ENCODE data around the gene CEACAM20. TPM values are rescaled to one million over a fixed set of nuclear protein-coding genes. Genes with fewer than 3 reads are reported as not detected.
"Not testable (repeated sequence)": the region's sequence is repeated elsewhere in the genome, so short reads cannot be mapped to it uniquely, and the experiment has no call there.

The CEACAM20 gene
- total RNA-seq, 1 donor from 2014 or later: not detected

DNA sequence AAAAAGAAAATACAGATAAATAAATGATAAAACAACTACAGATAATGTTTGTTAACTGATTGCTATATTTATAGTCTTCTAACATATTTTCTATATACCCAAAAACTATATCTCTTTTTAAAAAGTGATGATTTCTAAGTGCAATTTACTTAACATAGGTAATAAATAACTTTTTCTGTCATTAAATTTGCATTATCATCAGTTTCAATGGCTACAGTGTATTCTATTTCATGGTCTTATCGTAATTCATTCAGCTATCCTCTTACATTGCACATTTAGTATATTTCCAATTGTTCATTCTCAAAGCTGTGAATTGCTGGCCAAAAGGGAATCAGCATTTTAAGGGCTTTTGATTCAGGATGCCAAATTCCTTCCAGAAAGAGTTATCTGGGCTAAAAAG lies 32.8 kb downstream of the CEACAM20 start:
- H3K4me3 ChIP-seq (ENCODE audit: low read depth, low read length): no peak overlapping the region
- DNase-seq (ENCODE audit: low read depth): no peak
- TF ChIP-seq, protein P1, sequence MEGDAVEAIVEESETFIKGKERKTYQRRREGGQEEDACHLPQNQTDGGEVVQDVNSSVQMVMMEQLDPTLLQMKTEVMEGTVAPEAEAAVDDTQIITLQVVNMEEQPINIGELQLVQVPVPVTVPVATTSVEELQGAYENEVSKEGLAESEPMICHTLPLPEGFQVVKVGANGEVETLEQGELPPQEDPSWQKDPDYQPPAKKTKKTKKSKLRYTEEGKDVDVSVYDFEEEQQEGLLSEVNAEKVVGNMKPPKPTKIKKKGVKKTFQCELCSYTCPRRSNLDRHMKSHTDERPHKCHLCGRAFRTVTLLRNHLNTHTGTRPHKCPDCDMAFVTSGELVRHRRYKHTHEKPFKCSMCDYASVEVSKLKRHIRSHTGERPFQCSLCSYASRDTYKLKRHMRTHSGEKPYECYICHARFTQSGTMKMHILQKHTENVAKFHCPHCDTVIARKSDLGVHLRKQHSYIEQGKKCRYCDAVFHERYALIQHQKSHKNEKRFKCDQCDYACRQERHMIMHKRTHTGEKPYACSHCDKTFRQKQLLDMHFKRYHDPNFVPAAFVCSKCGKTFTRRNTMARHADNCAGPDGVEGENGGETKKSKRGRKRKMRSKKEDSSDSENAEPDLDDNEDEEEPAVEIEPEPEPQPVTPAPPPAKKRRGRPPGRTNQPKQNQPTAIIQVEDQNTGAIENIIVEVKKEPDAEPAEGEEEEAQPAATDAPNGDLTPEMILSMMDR (conservative IDR thresholded peaks at IDR 0.05; ENCODE audit: low read depth, low read length): no peak

DNA sequence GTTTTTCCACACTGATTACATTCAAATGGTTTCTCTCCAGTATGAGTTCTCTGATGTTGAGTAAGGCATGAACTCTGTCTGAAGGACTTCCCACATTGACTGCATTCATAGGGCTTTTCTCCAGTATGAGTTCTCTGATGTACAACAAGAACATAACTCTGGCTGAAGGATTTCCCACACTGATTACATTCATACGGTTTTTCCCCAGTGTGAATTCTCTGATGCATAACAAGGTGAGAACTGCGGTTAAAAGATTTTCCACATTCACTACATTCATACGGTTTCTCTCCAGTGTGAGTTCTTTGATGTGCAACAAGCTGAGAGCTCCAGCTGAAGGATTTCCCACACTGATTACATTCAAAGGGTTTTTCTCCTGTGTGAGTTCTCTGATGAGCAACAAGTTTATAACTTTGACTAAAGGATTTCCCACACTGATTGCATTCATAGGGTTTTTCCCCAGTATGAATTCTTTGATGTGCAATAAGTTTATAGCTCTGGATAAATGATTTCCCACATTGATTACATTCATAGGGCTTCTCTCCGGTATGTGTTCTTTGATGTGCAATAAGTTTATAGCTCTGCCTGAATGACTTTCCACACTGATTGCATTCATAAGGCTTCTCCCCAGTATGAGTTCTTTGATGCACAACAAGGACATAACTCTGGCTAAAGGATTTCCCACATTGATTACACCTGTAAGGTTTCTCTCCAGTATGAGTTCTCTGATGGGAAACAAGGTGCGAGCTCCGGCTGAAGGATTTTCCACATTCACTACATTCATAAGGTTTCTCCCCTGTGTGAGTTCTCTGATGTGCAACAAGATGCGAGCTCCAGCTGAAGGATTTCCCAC lies 52.7 kb downstream of the CEACAM20 start:
- TF ChIP-seq, protein P1 (conservative IDR thresholded peaks at IDR 0.05; ENCODE audit: low read depth, low read length): no peak
- no peak overlapping the region for H3K4me3 ChIP-seq (ENCODE audit: low read depth, low read length)
- no peak for DNase-seq (ENCODE audit: low read depth)

DNA sequence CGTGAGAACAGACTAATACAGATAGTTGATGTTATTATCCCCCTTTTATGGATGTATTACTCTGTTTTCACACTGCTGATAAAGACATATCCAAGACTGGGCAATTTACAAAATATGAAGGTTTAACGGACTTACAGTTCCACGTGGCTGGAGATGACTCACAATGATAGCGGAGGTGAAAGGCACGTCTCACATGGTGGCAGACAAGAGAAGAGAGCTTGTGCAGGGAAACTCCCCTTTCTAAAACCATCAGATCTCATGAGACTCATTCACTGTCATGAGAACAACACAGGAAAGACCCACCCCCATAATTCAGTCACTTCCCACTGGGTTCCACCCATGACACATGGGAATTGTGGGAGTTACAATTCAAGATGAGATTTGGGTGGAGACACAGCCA lies 60.7 kb downstream of the CEACAM20 start:
- DNase-seq (ENCODE audit: low read depth); H3K4me3 ChIP-seq (ENCODE audit: low read depth, low read length): not testable (repeated sequence)

DNA sequence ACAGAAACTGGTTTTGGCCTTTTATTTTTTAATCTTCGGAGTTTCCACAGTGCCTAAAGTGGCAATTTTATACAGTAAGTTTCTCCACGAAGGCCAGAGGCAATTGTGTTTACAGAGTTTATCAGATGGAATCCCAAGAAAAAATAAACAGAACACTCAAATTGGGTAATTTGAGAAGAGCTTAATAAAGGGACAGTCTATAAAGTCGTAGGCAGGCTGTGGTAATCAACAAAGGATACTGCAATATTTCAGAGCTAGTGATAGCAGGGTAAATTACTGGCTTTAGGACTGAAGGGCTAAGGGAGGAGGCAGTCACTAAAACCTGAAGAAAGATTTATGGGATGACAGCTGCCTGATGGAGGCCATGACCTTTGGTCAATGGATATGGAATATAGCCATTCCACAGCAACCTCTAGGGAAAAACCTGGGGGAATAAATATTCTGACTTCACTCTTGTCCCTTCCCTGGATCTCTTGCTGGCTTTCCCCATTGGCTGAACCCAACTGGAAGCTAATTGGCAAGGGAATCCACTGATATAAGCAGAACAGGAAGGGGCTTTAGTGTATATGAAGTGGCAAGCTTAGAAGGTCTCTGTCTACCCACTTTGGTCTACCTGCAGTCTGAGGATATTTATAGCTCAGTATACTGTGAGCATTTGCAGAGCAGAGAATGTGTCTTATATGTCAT lies 66.7 kb downstream of the CEACAM20 start:
- DNase-seq (ENCODE audit: low read depth); H3K4me3 ChIP-seq (ENCODE audit: low read depth, low read length): not testable (repeated sequence)

Other genes with a start within 250 kb of the CEACAM20 start
- gene ZNF235, start 224.7 kb downstream of the CEACAM20 start, total RNA-seq: 0.65 and 3.2 TPM in 2 replicates
- 2.8 and 3.2 TPM in 2 replicates for gene ZNF112, start 173.0 kb downstream of the CEACAM20 start, total RNA-seq
- 1.5 and 2.7 TPM in 2 replicates for gene ZNF285, start 128.1 kb downstream of the CEACAM20 start, total RNA-seq
- gene ZNF229, start 81.2 kb downstream of the CEACAM20 start, total RNA-seq: 3.1 and 4.8 TPM in 2 replicates
- gene ZNF180, start 29.2 kb downstream of the CEACAM20 start, total RNA-seq: 4.6 and 5.1 TPM in 2 replicates
- 0.12 TPM in 1 of 2 replicates, not detected in the other for gene IGSF23, start 83.9 kb upstream of the CEACAM20 start, total RNA-seq
- 116 and 153 TPM in 2 replicates for gene PVR, start 114.2 kb upstream of the CEACAM20 start, total RNA-seq
- gene CEACAM19, start 141.8 kb upstream of the CEACAM20 start, total RNA-seq: 2.7 and 4.6 TPM in 2 replicates
- not detected in 2 replicates for gene CEACAM16, start 169.5 kb upstream of the CEACAM20 start, total RNA-seq
- 32.4 and 49.3 TPM in 2 replicates for gene BCL3, start 219.0 kb upstream of the CEACAM20 start, total RNA-seq
- 16.1 and 27.2 TPM in 2 replicates for gene CBLC, start 248.2 kb upstream of the CEACAM20 start, total RNA-seq